Measurements from ENCODE around the gene PLEKHA7. TPM values are rescaled to one million over a fixed set of nuclear protein-coding genes. Genes with fewer than 3 reads are reported as not detected.
A peak's percentile ranks its signal among the peaks of the same experiment; 100 is the strongest.

PLEKHA7 gene
- total RNA-seq, 1 donor from 2014 or later: 18.2 TPM

GRCh38 chr11:16985297-16985696 is 28.9 kb downstream of the PLEKHA7 start:
- H3K36me3 Mint-ChIP-seq (ENCODE audit: low read depth): no peaks in the 10 kb centered on the region
- H3K9me3 Mint-ChIP-seq: no peaks in the 10 kb centered on the region
- no peak for DNase-seq (ENCODE audit: low read depth, low spot score)
- H3K4me1 Mint-ChIP-seq: peaks cover 58% of the 10 kb centered on the region
- H3K27me3 Mint-ChIP-seq (ENCODE audit: low read depth): peaks cover 7% of the 10 kb centered on the region
- TF ChIP-seq CTCF (conservative IDR thresholded peaks at IDR 0.05): no peak
- no peak overlapping the region for H3K27ac Mint-ChIP-seq (ENCODE audit: unreplicated experiment)
- H3K4me3 Mint-ChIP-seq: no peak overlapping the region

DNA sequence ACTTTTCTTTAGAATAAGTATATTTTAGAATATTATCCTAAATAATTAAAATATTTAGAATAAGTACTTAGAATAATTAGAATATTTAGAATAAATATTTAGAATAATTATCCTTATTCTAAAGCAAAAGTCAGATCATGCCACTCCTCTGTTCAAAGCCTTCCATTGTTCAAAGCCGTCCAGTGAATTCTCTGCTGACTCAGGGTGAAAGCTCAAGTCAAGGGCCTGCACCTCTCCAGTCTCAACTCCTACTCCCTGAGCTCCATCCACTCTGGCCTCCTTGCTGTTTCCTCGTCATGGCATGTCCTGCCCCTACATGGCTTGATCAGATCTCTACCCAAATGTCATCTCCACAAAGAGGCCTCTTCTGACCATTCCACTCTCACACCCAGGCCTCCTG is 30.0 kb downstream of the PLEKHA7 start:
- Mint-ChIP-seq H3K27ac (ENCODE audit: unreplicated experiment) (no peak overlapping the region), H3K4me3 (no peak overlapping the region), H3K9me3 (no peaks in the 10 kb centered on the region), H3K4me1 (peaks cover 68% of the 10 kb centered on the region), H3K36me3 (ENCODE audit: low read depth) (no peaks in the 10 kb centered on the region), H3K27me3 (ENCODE audit: low read depth) (peaks cover 3% of the 10 kb centered on the region)
- TF ChIP-seq CTCF (conservative IDR thresholded peaks at IDR 0.05): no peak
- no peak for DNase-seq (ENCODE audit: low read depth, low spot score)

- H3K4me1 Mint-ChIP-seq: peaks cover 79% of the 10 kb centered on the region
- H3K27me3 Mint-ChIP-seq (ENCODE audit: low read depth): peaks cover 3% of the 10 kb centered on the region
- no peak overlapping the region for H3K4me3 Mint-ChIP-seq
- H3K36me3 Mint-ChIP-seq (ENCODE audit: low read depth): no peaks in the 10 kb centered on the region
- H3K9me3 Mint-ChIP-seq: no peaks in the 10 kb centered on the region
- peak overlapping the region; percentile 75 for H3K27ac Mint-ChIP-seq (ENCODE audit: unreplicated experiment)
- no peak for DNase-seq (ENCODE audit: low read depth, low spot score)
- TF ChIP-seq CTCF (conservative IDR thresholded peaks at IDR 0.05): no peak
These were observed 31.4 kb downstream of the PLEKHA7 start for GRCh38 chr11:16982809-16983208.

- TF ChIP-seq CTCF (conservative IDR thresholded peaks at IDR 0.05): no peak
- H3K36me3 Mint-ChIP-seq (ENCODE audit: low read depth): no peaks in the 10 kb centered on the region
- H3K4me1 Mint-ChIP-seq: peaks cover 79% of the 10 kb centered on the region
- no peaks in the 10 kb centered on the region for H3K9me3 Mint-ChIP-seq
- H3K27me3 Mint-ChIP-seq (ENCODE audit: low read depth): peaks cover under 1% of the 10 kb centered on the region
- H3K4me3 Mint-ChIP-seq: no peak overlapping the region
- peak overlapping the region; percentile 75 for H3K27ac Mint-ChIP-seq (ENCODE audit: unreplicated experiment)
- DNase-seq (ENCODE audit: low read depth, low spot score): peak; percentile 8
These were observed 31.9 kb downstream of the PLEKHA7 start for GRCh38 chr11:16982256-16982671.

- DNase-seq (ENCODE audit: low read depth, low spot score): peak; percentile 64
- no peaks in the 10 kb centered on the region for H3K36me3 Mint-ChIP-seq (ENCODE audit: low read depth)
- H3K27ac Mint-ChIP-seq (ENCODE audit: unreplicated experiment): peak overlapping the region; percentile 93
- H3K4me1 Mint-ChIP-seq: peaks cover 83% of the 10 kb centered on the region
- peak overlapping the region; percentile 77 for H3K4me3 Mint-ChIP-seq
- no peak for TF ChIP-seq CTCF (conservative IDR thresholded peaks at IDR 0.05)
- no peaks in the 10 kb centered on the region for H3K9me3 Mint-ChIP-seq
- no peaks in the 10 kb centered on the region for H3K27me3 Mint-ChIP-seq (ENCODE audit: low read depth)
These were observed 32.5 kb downstream of the PLEKHA7 start for GRCh38 chr11:16981651-16982194.
